H1 (cell line): ENCODE measurements around the gene KPNA6. TPM values are rescaled to one million over a fixed set of nuclear protein-coding genes. Genes with fewer than 3 reads are reported as not detected.

Source experiments
- ASH2L ChIP-seq: fragments of 200-600, 300-600 bp; sonication (generic); IDR thresholded peaks from one replicate; pipeline ENCODE4 v1.7.1; 2017; ENCODE audit warnings: low read length
- EZH2 ChIP-seq: fragments of 200-600 bp; sonication (generic); IDR thresholded peaks from 2 replicates; pipeline ENCODE4 v1.7.1; 2012; ENCODE audit warnings: low read depth, mild to moderate bottlenecking, moderate library complexity, low read length, inconsistent platforms; ENCODE audit not compliant: severe bottlenecking
- PHF8 ChIP-seq: fragments of 200-600 bp; sonication (generic); conservative IDR thresholded peaks from 2 replicates; pipeline ENCODE4 v1.7.1; 2012; ENCODE audit warnings: low read depth, mild to moderate bottlenecking, inconsistent platforms, low read length, moderate library complexity
- POLR2AphosphoS5 ChIP-seq: IDR thresholded peaks from 2 replicates; pipeline ENCODE4 v1.6.1; 2011; ENCODE audit warnings: low read depth, low read length
- POU5F1 ChIP-seq: IDR thresholded peaks from 2 replicates; pipeline ENCODE4 v1.6.1; 2011; ENCODE audit warnings: low read depth, mild to moderate bottlenecking, low read length, moderate library complexity
- RFX5 ChIP-seq: IDR thresholded peaks from 2 replicates; pipeline ENCODE4 v1.6.1; 2011; ENCODE audit warnings: low read depth, low read length, improper control_type of control experiment, borderline replicate concordance
- polyA plus RNA-seq, 7 experiments: library from polyadenylated mRNA; depleted of rRNA in 3 of 7; stranded (reverse) in 5 of 7; unstranded in 2 of 7; fragments of >200 nt in 5 of 7; fragments of 200-250 nt in 2 of 7; gene quantifications; 1 replicate in 5 of 7; 2 replicates in 1 of 7; 4 replicates in 1 of 7; pipeline versions ENCODE4 v1.2.1 to v1.2.3, GENCODE V29; 2011 to 2013; ENCODE audit warnings: missing spikeins in 2 of 7, mixed read lengths in 2 of 7
- total RNA-seq: library from RNA; stranded (reverse); fragmentation: NEBNext Ultra II Directional; extraction: Animal tissue kit (Norgen Biotek cat#: 25700); gene quantifications from 2 replicates; pipeline ENCODE4 v1.2.1, GENCODE V29; 2021

The KPNA6 gene
- total and polyA plus RNA-seq, 2 of the 8 experiments (the other 6 are each of a cell fraction or from before 2014, with no cell fraction given): 24.2 to 120 TPM

DNA sequence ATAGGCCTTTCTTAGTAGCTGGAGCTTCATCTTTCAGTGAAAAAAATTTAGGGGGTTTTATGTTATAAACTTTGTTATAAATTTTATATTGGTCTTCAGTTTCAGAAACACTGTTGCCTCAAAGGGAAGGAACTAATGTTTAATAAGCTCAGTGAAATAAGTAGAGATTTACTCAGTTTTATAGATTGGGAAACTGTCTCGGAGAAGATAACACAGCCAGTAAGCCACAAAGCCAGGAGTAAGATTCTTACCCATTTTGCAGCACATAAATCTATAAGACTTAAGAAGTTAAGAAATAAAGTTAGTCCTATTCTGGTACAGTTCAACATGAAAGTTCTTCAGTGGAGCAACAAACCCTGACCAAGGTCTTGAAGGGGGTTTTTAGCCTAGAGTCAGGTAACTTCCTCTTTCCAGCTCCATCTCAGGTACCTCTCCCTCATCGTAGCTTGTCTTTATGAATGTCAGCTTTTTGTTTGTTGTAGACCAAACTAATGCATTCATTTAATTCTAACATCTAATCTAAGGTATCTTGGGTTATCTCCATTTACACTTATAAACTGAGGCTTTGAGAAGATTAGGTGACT is 3.3 kb downstream of the KPNA6 start (continued):
- TF ChIP-seq POU5F1 (no peak), ASH2L (no peak), RFX5 (no peak), PHF8 (no peak), EZH2 (no peak), POLR2AphosphoS5 (no peak)
